OCI-LY7 (cell line): Measurements from ENCODE around the gene NPHP1.

ENCODE experiments used
- CTCF ChIP-seq: fragments of 200-600 bp; sonication (generic); conservative IDR thresholded peaks from 2 replicates; pipeline ENCODE4 v1.5.1; 2014; ENCODE audit warnings: mild to moderate bottlenecking, antibody characterized with exemption, low read length, moderate library complexity, mixed read lengths
- EZH2phosphoT487 ChIP-seq: fragments of 200-600 bp; sonication (generic); IDR thresholded peaks from 2 replicates; pipeline ENCODE4 v1.6.1; 2018; ENCODE audit warnings: low read depth, borderline replicate concordance, mild to moderate bottlenecking, mixed run types, antibody characterized with exemption, low read length, moderate library complexity, mixed read lengths

GRCh38 chr2:110103061-110103961 is 101.5 kb downstream of the NPHP1 start:
- no peak for TF ChIP-seq CTCF
- TF ChIP-seq EZH2phosphoT487 = no peak
